ENCODE measurements around the gene ZNF660.
"Not testable (repeated sequence)": the region's sequence is repeated elsewhere in the genome, so short reads cannot be mapped to it uniquely, and the experiment has no call there.

Gene ZNF660

GRCh38 chr3:44584646-44585501 is at the start of gene ZNF660:
Gene ZNF660, plus strand, starts transcription at chr3:44584964. Its CDS starts 9,230 bp downstream, at chr3:44594194.
- no peak for DNase-seq (ENCODE audit: low spot score)

GRCh38 chr3:44535364-44535763 is 49.4 kb upstream of the ZNF660 start:
- DNase-seq (ENCODE audit: low spot score) = no peak

- not testable (repeated sequence) for DNase-seq (ENCODE audit: low spot score)
Observed at GRCh38 chr3:44544811-44545210, 40.0 kb upstream of the ZNF660 start.

- DNase-seq (ENCODE audit: low spot score) = peak; percentile 45
Observed at GRCh38 chr3:44554626-44555592, 29.9 kb upstream of the ZNF660 start, which contains the start of gene ZKSCAN7. Gene ZKSCAN7, plus strand, starts transcription at chr3:44555193. Its CDS starts 1,855 bp downstream, at chr3:44557048.

- DNase-seq (ENCODE audit: low spot score) = no peak
Observed at GRCh38 chr3:44555723-44556122, 29.0 kb upstream of the ZNF660 start.

- DNase-seq (ENCODE audit: low spot score) = no peak
Observed at GRCh38 chr3:44557074-44557473, 27.7 kb upstream of the ZNF660 start.

GRCh38 chr3:44561076-44561475 is 23.7 kb upstream of the ZNF660 start:
- DNase-seq (ENCODE audit: low spot score) = no peak

- no peak for DNase-seq (ENCODE audit: low spot score)
Observed at GRCh38 chr3:44562147-44562546, 22.6 kb upstream of the ZNF660 start.

- DNase-seq (ENCODE audit: low spot score) = no peak
Observed at GRCh38 chr3:44568561-44568960, 16.2 kb upstream of the ZNF660 start.

GRCh38 chr3:44571024-44571423 is 13.7 kb upstream of the ZNF660 start:
- no peak for DNase-seq (ENCODE audit: low spot score)

- no peak for DNase-seq (ENCODE audit: low spot score)
Observed at GRCh38 chr3:44576613-44577012, 8.2 kb upstream of the ZNF660 start.

GRCh38 chr3:44577354-44577952 is 7.3 kb upstream of the ZNF660 start:
- not testable (repeated sequence) for DNase-seq (ENCODE audit: low spot score)

- DNase-seq (ENCODE audit: low spot score) = not testable (repeated sequence)
Observed at GRCh38 chr3:44578316-44578715, 6.4 kb upstream of the ZNF660 start.

- not testable (repeated sequence) for DNase-seq (ENCODE audit: low spot score)
Observed at GRCh38 chr3:44578924-44579515, 5.7 kb upstream of the ZNF660 start.

- DNase-seq (ENCODE audit: low spot score) = not testable (repeated sequence)
Observed at GRCh38 chr3:44579749-44580148, 5.0 kb upstream of the ZNF660 start.

- DNase-seq (ENCODE audit: low spot score) = not testable (repeated sequence)
Observed at GRCh38 chr3:44580971-44581370, 3.8 kb upstream of the ZNF660 start.

GRCh38 chr3:44596621-44597020 is 11.9 kb downstream of the ZNF660 start:
- DNase-seq (ENCODE audit: low spot score) = no peak

- DNase-seq (ENCODE audit: low spot score) = no peak
Observed at GRCh38 chr3:44601749-44602148, 17.0 kb downstream of the ZNF660 start.

GRCh38 chr3:44612678-44613077 is 27.9 kb downstream of the ZNF660 start:
- DNase-seq (ENCODE audit: low spot score) = no peak

GRCh38 chr3:44624749-44625480 is 40.2 kb downstream of the ZNF660 start, which contains the start of gene ZNF197:
Gene ZNF197, plus strand, starts transcription at chr3:44625036. Its CDS starts 4,119 bp downstream, at chr3:44629155.
- DNase-seq (ENCODE audit: low spot score) = peak; percentile 64

GRCh38 chr3:44628716-44629115 is 44.0 kb downstream of the ZNF660 start:
- no peak for DNase-seq (ENCODE audit: low spot score)

Measured in CD4-positive, alpha-beta T cell treated with Interleukin-2 at 100 ng/mL for 4 hours (primary cell).